ENCODE measurements around the gene CCDC141. TPM values are rescaled to one million over a fixed set of nuclear protein-coding genes. Genes with fewer than 3 reads are reported as not detected.

CCDC141 gene
- total and polyA plus RNA-seq, 2 experiments from 2014 or later, result 11.7 to 13.4 TPM

- H4K20me1 ChIP-seq (replicated peaks; ENCODE audit: insufficient read depth), result no peaks in the 10 kb centered on the region
- H3K27me3 Mint-ChIP-seq (ENCODE audit: insufficient read depth, low read depth, poor library complexity), result no peaks in the 10 kb centered on the region
- no peak overlapping the region for H3K4me2 ChIP-seq
- H3K4me3 Mint-ChIP-seq, result no peak overlapping the region
- no peaks in the 10 kb centered on the region for H3K36me3 ChIP-seq (ENCODE audit: insufficient read depth)
- no peaks in the 10 kb centered on the region for H3F3A ChIP-seq (replicated peaks; ENCODE audit: low read depth)
- ATAC-seq (no peak), DNase-seq (ENCODE audit: low spot score) (no peak)
- H3K27me3 ChIP-seq (ENCODE audit: insufficient read depth), result no peaks in the 10 kb centered on the region
- H3K4me1 Mint-ChIP-seq, result peaks cover 21% of the 10 kb centered on the region
- H3K79me2 ChIP-seq (replicated peaks; ENCODE audit: insufficient read depth), result no peaks in the 10 kb centered on the region
- no peaks in the 10 kb centered on the region for H3K9me2 ChIP-seq (ENCODE audit: insufficient read depth)
- no peak overlapping the region; the same call in 1 of the 2 replicates for H3K27ac ChIP-seq (ENCODE audit: low read depth)
- H3K4me1 ChIP-seq (ENCODE audit: insufficient read depth), result no peaks in the 10 kb centered on the region
- H3K4me3 ChIP-seq, result no peak overlapping the region
- H3K9me3 Mint-ChIP-seq, result no peaks in the 10 kb centered on the region
- H3K27ac Mint-ChIP-seq, result no peak overlapping the region
- no peak overlapping the region for H2AFZ ChIP-seq
- H3K36me3 Mint-ChIP-seq (ENCODE audit: low read depth), result no peaks in the 10 kb centered on the region
- no peak for TF ChIP-seq CREB1 (CRISPR knock-in tag; IDR thresholded peaks at IDR 0.05; ENCODE audit: low read depth)
- no peak for TF ChIP-seq STAT1 (IDR thresholded peaks at IDR 0.05; ENCODE audit: unreplicated experiment)
Measured at GRCh38 chr2:178892751-178893625, 156.9 kb downstream of the CCDC141 start.

GRCh38 chr2:178891959-178892485 is 157.9 kb downstream of the CCDC141 start:
- peak overlapping the region; percentile 36; the same call in 1 of the 2 replicates for H3K27ac Mint-ChIP-seq
- no peak overlapping the region for H2AFZ ChIP-seq
- H3K4me1 ChIP-seq (ENCODE audit: insufficient read depth), result no peaks in the 10 kb centered on the region
- H3K9me3 Mint-ChIP-seq, result no peaks in the 10 kb centered on the region
- ATAC-seq (no peak), DNase-seq (ENCODE audit: low spot score) (no peak)
- no peaks in the 10 kb centered on the region for H3K36me3 ChIP-seq (ENCODE audit: insufficient read depth)
- H3K27ac ChIP-seq (ENCODE audit: low read depth), result 0 out of 2 replicates have a peak overlapping the region, but pooled peaks have one; percentile 27
- H3K9me2 ChIP-seq (ENCODE audit: insufficient read depth), result no peaks in the 10 kb centered on the region
- H3F3A ChIP-seq (replicated peaks; ENCODE audit: low read depth), result no peaks in the 10 kb centered on the region
- no peaks in the 10 kb centered on the region for H3K36me3 Mint-ChIP-seq (ENCODE audit: low read depth)
- no peak overlapping the region for H3K4me3 Mint-ChIP-seq
- H3K27me3 Mint-ChIP-seq (ENCODE audit: insufficient read depth, low read depth, poor library complexity), result no peaks in the 10 kb centered on the region
- H4K20me1 ChIP-seq (replicated peaks; ENCODE audit: insufficient read depth), result no peaks in the 10 kb centered on the region
- no peaks in the 10 kb centered on the region for H3K79me2 ChIP-seq (replicated peaks; ENCODE audit: insufficient read depth)
- H3K27me3 ChIP-seq (ENCODE audit: insufficient read depth), result no peaks in the 10 kb centered on the region
- no peak overlapping the region for H3K4me2 ChIP-seq
- H3K4me3 ChIP-seq, result no peak overlapping the region
- H3K4me1 Mint-ChIP-seq, result peaks cover 21% of the 10 kb centered on the region
- TF ChIP-seq NANOG (IDR thresholded peaks at IDR 0.05; ENCODE audit: borderline replicate concordance), result no peak
- TF ChIP-seq REST (IDR thresholded peaks at IDR 0.05; ENCODE audit: unreplicated experiment), result no peak
- no peak for TF ChIP-seq JUNB (IDR thresholded peaks at IDR 0.05; ENCODE audit: unreplicated experiment)
- no peak for TF ChIP-seq ZNF114 (CRISPR knock-in tag; IDR thresholded peaks at IDR 0.05)
- no peak for TF ChIP-seq STAT1 (IDR thresholded peaks at IDR 0.05; ENCODE audit: unreplicated experiment)
- no peak for TF ChIP-seq EZH2 (IDR thresholded peaks at IDR 0.05; ENCODE audit: low read depth, unreplicated experiment)
- TF ChIP-seq EZH2phosphoT487 (IDR thresholded peaks at IDR 0.05; ENCODE audit: unreplicated experiment), result no peak
- no peak for TF ChIP-seq CTCF (conservative IDR thresholded peaks at IDR 0.05; ENCODE audit: low read depth in 2 of 2)

All from GM23338 (cell line).